NB4 (cell line): ENCODE results near the gene CCDC92.

Experiments used
- CTCF ChIP-seq: IDR thresholded peaks from one replicate; pipeline ENCODE4 v1.5.1; 2012; ENCODE audit warnings: low read depth, low read length
- MAX ChIP-seq: IDR thresholded peaks from 2 replicates; pipeline ENCODE4 v1.6.1; 2011; ENCODE audit warnings: low read depth, low read length
- POLR2A ChIP-seq: IDR thresholded peaks from 2 replicates; pipeline ENCODE4 v1.6.1; 2011; ENCODE audit warnings: mild to moderate bottlenecking; ENCODE audit not compliant: insufficient read length; ENCODE audit errors: extremely low read depth

- TF ChIP-seq POLR2A = no peak
- TF ChIP-seq CTCF = no peak
- no peak for TF ChIP-seq MAX
These were observed 18.8 kb upstream of the CCDC92 start for GRCh38 chr12:123991372-123991951.
